Panc1 (cell line): Measurements from ENCODE around the gene FAM107A. TPM values are rescaled to one million over a fixed set of nuclear protein-coding genes. Genes with fewer than 3 reads are reported as not detected.

ENCODE experiments used
- ATAC-seq: fragments of 200-7000 bp; cut with Tn5 transposase; 2 replicates; pipeline ENCODE4 v1.9.1; 2020; ENCODE audit warnings: mild to moderate bottlenecking, moderate library complexity
- BruUV-seq: library from RNA; stranded (reverse); fragments of 400-500 nt; replicated peaks from 2 replicates; lab custom pipeline; 2021; lab: Mats Ljungman, UMichigan
- CTCF ChIA-PET: fragments of 300-600 bp; sonication (Branson Sonifier 250); formaldehyde crosslinking; loops from one replicate; lab custom pipeline; 2022; ENCODE audit warnings: antibody characterized with exemption; lab: Charles Lee
- POLR2A ChIA-PET: fragments of 300-600 bp; sonication (Branson Sonifier 250); formaldehyde crosslinking; loops from one replicate; lab custom pipeline; 2022; ENCODE audit warnings: antibody characterized with exemption; lab: Charles Lee
- DNase-seq: peaks from one replicate; pipeline ENCODE4 v3.0.0-alpha.2; 2010; ENCODE audit warnings: low read depth, low spot score
- H3K27ac ChIP-seq: 2 replicates; pipeline ENCODE4 v1.5.1; 2011; ENCODE audit warnings: mild to moderate bottlenecking, low read length, inconsistent platforms
- H3K27me3 ChIP-seq: fragments of 200-500 bp; sonication (Bioruptor generic); 2 replicates; pipeline ENCODE4 v1.6.0; 2014; ENCODE audit warnings: low read length, inconsistent platforms; ENCODE audit not compliant: control insufficient read depth, insufficient read depth
- H3K36me3 ChIP-seq: fragments of 200-500 bp; sonication (Bioruptor generic); 2 replicates; pipeline ENCODE4 v1.5.1; 2014; ENCODE audit warnings: inconsistent platforms, mild to moderate bottlenecking, low read length, moderate library complexity; ENCODE audit not compliant: control insufficient read depth, insufficient read depth
- H3K4me1 ChIP-seq: 2 replicates; pipeline ENCODE4 v1.5.1; 2011; ENCODE audit warnings: inconsistent platforms, mild to moderate bottlenecking, low read length, moderate library complexity; ENCODE audit not compliant: control insufficient read depth, insufficient read depth
- H3K4me3 ChIP-seq, 2 experiments: 2 replicates each; pipeline ENCODE4 v1.5.1; 2011 to 2012; ENCODE audit warnings: low read depth in 2 of 2, low read length in 2 of 2, mild to moderate bottlenecking in 2 of 2, inconsistent platforms in 1 of 2, moderate library complexity in 1 of 2
- H3K9me3 ChIP-seq: fragments of 200-500 bp; sonication (Bioruptor generic); 2 replicates; pipeline ENCODE4 v1.5.1; 2014; ENCODE audit warnings: low read depth, mild to moderate bottlenecking, inconsistent platforms, low read length, moderate library complexity; ENCODE audit not compliant: control insufficient read depth, insufficient read depth
- POLR2AphosphoS5 ChIP-seq: IDR thresholded peaks from 2 replicates; pipeline ENCODE4 v1.6.1; 2012; ENCODE audit warnings: mild to moderate bottlenecking, low read depth, low read length, moderate library complexity
- SIN3A ChIP-seq: IDR thresholded peaks from 2 replicates; pipeline ENCODE4 v1.6.1; 2012; ENCODE audit warnings: low read depth, mild to moderate bottlenecking, low read length, moderate library complexity, borderline replicate concordance; ENCODE audit not compliant: insufficient read depth
- TCF7L2 ChIP-seq: IDR thresholded peaks from 2 replicates; pipeline ENCODE4 v1.6.1; 2011; ENCODE audit warnings: mild to moderate bottlenecking, low read depth, low read length, inconsistent platforms
- in situ Hi-C: cut with HindIII; loops from 2 replicates; pipeline ENCODE4 v1.10.0; 2016; ENCODE audit warnings: low sequenced_read_pairs, low pct_unique_long_range_greater_than_20kb
- intact Hi-C: fragments of 100-400 bp; cut with micrococcal nuclease; formaldehyde crosslinking; loops from one replicate; pipeline ENCODE4 v1.10.0; 2022; ENCODE audit not compliant: unreplicated experiment
- total RNA-seq: library from RNA; stranded (reverse); gene quantifications from one replicate; pipeline ENCODE4 v1.2.1, GENCODE V29; 2021; ENCODE audit not compliant: unreplicated experiment
- TF ChIP-seq, protein P1 (sequence below), 2 experiments: IDR thresholded peaks; 2 replicates each; pipeline ENCODE4 v1.6.1; 2011 to 2012; ENCODE audit warnings: low read depth in 2 of 2, control low read depth in 1 of 2, low read length in 1 of 2, mild to moderate bottlenecking in 1 of 2, moderate library complexity in 1 of 2; ENCODE audit not compliant: insufficient read depth in 1 of 2
- TF ChIP-seq, protein P2 (sequence below): fragments of 450-650 bp; IDR thresholded peaks from 2 replicates; pipeline ENCODE4 v1.5.1; 2017; ENCODE audit warnings: mild to moderate bottlenecking

The FAM107A gene
- total RNA-seq, 1 experiment from 2014 or later: 0.08 TPM

DNA sequence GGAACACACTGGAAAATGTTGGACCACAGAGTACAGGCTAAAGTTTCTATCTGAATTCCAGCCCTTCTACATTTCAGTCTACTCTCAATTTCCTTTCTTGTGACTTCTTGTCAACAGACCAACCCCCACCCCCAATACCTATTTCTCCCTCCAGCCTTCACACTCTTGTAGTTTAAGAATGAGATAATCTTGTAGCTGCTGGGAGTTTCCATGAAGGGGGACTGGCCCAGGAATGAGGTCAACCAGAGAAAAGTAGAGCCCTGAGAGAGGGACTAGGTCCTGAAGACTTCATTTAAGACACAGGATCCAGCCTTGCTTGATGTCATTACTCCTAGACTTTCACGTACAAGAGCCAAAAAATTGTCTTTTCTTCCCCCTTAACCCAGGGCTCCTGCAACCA lies 29.5 kb upstream of the FAM107A start:
- no peaks in the 10 kb centered on the region for H3K9me3 ChIP-seq
- H3K4me3 ChIP-seq: no peak overlapping the region
- intact Hi-C loops: no loop called here
- CTCF ChIA-PET: interaction anchor here (0.6 kb wide), 1 partner anchor 23 kb away, joined by 3 read pairs; no protein-coding TSS in a partner anchor
- ATAC-seq (no peak), DNase-seq (no peak)
- H3K27me3 ChIP-seq: no peaks in the 10 kb centered on the region
- BruUV-seq: no TSS peak
- POLR2A ChIA-PET: no interaction called here
- H3K4me1 ChIP-seq: no peaks in the 10 kb centered on the region
- TF ChIP-seq, protein P1, sequence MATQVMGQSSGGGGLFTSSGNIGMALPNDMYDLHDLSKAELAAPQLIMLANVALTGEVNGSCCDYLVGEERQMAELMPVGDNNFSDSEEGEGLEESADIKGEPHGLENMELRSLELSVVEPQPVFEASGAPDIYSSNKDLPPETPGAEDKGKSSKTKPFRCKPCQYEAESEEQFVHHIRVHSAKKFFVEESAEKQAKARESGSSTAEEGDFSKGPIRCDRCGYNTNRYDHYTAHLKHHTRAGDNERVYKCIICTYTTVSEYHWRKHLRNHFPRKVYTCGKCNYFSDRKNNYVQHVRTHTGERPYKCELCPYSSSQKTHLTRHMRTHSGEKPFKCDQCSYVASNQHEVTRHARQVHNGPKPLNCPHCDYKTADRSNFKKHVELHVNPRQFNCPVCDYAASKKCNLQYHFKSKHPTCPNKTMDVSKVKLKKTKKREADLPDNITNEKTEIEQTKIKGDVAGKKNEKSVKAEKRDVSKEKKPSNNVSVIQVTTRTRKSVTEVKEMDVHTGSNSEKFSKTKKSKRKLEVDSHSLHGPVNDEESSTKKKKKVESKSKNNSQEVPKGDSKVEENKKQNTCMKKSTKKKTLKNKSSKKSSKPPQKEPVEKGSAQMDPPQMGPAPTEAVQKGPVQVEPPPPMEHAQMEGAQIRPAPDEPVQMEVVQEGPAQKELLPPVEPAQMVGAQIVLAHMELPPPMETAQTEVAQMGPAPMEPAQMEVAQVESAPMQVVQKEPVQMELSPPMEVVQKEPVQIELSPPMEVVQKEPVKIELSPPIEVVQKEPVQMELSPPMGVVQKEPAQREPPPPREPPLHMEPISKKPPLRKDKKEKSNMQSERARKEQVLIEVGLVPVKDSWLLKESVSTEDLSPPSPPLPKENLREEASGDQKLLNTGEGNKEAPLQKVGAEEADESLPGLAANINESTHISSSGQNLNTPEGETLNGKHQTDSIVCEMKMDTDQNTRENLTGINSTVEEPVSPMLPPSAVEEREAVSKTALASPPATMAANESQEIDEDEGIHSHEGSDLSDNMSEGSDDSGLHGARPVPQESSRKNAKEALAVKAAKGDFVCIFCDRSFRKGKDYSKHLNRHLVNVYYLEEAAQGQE (IDR thresholded peaks at IDR 0.05; ENCODE audit: insufficient read depth in 1 of 2, low read depth in 2 of 2, low read length in 1 of 2): no peak
- in situ Hi-C loops: no loop called here
- H3K27ac ChIP-seq: no peak overlapping the region
- H3K36me3 ChIP-seq: no peaks in the 10 kb centered on the region

DNA sequence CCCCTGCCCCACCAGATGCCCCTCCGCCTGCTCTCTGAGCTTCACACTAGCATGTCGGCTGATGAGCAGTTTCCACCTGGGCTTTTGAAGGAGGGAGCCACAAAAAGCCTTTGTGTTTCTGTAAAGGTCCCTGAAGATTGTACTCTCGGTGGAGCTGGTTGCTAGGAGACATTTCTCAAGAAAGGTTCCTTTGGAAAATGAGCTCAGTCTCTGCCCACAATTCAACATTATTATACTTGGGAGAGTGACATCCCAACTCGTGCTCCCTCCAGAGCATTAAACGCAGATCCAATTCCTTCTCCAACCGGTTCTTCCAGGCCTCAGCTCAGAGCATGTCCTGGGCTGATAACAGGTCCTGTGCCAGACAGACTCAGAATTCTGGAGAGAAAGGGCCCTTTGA lies 26.8 kb upstream of the FAM107A start:
- DNase-seq (no peak), ATAC-seq (no peak)
- Histone ChIP-seq H3K36me3 (no peaks in the 10 kb centered on the region), H3K4me1 (no peaks in the 10 kb centered on the region), H3K27ac (no peak overlapping the region), H3K9me3 (no peaks in the 10 kb centered on the region), H3K4me3 (no peak overlapping the region), H3K27me3 (no peaks in the 10 kb centered on the region)
- no peak for TF ChIP-seq SIN3A
- TF ChIP-seq, protein P2, sequence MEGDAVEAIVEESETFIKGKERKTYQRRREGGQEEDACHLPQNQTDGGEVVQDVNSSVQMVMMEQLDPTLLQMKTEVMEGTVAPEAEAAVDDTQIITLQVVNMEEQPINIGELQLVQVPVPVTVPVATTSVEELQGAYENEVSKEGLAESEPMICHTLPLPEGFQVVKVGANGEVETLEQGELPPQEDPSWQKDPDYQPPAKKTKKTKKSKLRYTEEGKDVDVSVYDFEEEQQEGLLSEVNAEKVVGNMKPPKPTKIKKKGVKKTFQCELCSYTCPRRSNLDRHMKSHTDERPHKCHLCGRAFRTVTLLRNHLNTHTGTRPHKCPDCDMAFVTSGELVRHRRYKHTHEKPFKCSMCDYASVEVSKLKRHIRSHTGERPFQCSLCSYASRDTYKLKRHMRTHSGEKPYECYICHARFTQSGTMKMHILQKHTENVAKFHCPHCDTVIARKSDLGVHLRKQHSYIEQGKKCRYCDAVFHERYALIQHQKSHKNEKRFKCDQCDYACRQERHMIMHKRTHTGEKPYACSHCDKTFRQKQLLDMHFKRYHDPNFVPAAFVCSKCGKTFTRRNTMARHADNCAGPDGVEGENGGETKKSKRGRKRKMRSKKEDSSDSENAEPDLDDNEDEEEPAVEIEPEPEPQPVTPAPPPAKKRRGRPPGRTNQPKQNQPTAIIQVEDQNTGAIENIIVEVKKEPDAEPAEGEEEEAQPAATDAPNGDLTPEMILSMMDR: no peak
- no peak for TF ChIP-seq TCF7L2
- TF ChIP-seq, protein P1 (IDR thresholded peaks at IDR 0.05; ENCODE audit: insufficient read depth in 1 of 2, low read depth in 2 of 2, low read length in 1 of 2): no peak
- no peak for TF ChIP-seq POLR2AphosphoS5
- in situ Hi-C loops (no loop called here), intact Hi-C loops (no loop called here)
- BruUV-seq: no TSS peak
- POLR2A ChIA-PET: no interaction called here
- CTCF ChIA-PET: interaction anchor here (0.6 kb wide), 1 partner anchor 198 kb away, joined by 5 read pairs; no protein-coding TSS in a partner anchor
